GM18858 (cell line): ENCODE measurements around the gene ZBTB20.

Experiments
- ATAC-seq: cut with Tn5 transposase; IDR thresholded peaks from one replicate; pipeline ENCODE4 v1.9.1; 2021; ENCODE audit not compliant: unreplicated experiment

The ZBTB20 gene

GRCh38 chr3:114394551-114394950, 752.5 kb downstream of the ZBTB20 start:
- no peak for ATAC-seq

GRCh38 chr3:114393367-114394072, 753.6 kb downstream of the ZBTB20 start:
- ATAC-seq: no peak

- ATAC-seq: no peak
Observed at GRCh38 chr3:114392831-114393230, 754.3 kb downstream of the ZBTB20 start.

GRCh38 chr3:114389156-114389555, 757.9 kb downstream of the ZBTB20 start:
- no peak for ATAC-seq

- ATAC-seq: no peak
Observed at GRCh38 chr3:114384558-114384903, 762.6 kb downstream of the ZBTB20 start.

GRCh38 chr3:114383875-114384557, 763.1 kb downstream of the ZBTB20 start:
- peak; percentile 84 for ATAC-seq

- ATAC-seq: no peak
Observed at GRCh38 chr3:114380233-114380651, 766.8 kb downstream of the ZBTB20 start.

- no peak for ATAC-seq
Observed at GRCh38 chr3:114379266-114379665, 767.8 kb downstream of the ZBTB20 start.

GRCh38 chr3:114378760-114379159, 768.3 kb downstream of the ZBTB20 start:
- no peak for ATAC-seq

GRCh38 chr3:114377426-114377825, 769.7 kb downstream of the ZBTB20 start:
- no peak for ATAC-seq

GRCh38 chr3:114376516-114377185, 770.4 kb downstream of the ZBTB20 start:
- no peak for ATAC-seq

GRCh38 chr3:114375608-114376421, 771.3 kb downstream of the ZBTB20 start:
- no peak for ATAC-seq

- no peak for ATAC-seq
Observed at GRCh38 chr3:114374433-114374990, 772.6 kb downstream of the ZBTB20 start.

- no peak for ATAC-seq
Observed at GRCh38 chr3:114370537-114371174, 776.4 kb downstream of the ZBTB20 start.

GRCh38 chr3:114365909-114366308, 781.2 kb downstream of the ZBTB20 start:
- ATAC-seq: no peak

- ATAC-seq: no peak
Observed at GRCh38 chr3:114364806-114365654, 782.1 kb downstream of the ZBTB20 start.

GRCh38 chr3:114363554-114364202, 783.4 kb downstream of the ZBTB20 start:
- no peak for ATAC-seq

- ATAC-seq: peak; percentile 55
Observed at GRCh38 chr3:114362815-114363214, 784.3 kb downstream of the ZBTB20 start.

- no peak for ATAC-seq
Observed at GRCh38 chr3:114361391-114361790, 785.7 kb downstream of the ZBTB20 start.
